ENCODE results near the gene PLD5. TPM values are rescaled to one million over a fixed set of nuclear protein-coding genes. Genes with fewer than 3 reads are reported as not detected.

The PLD5 gene
- not detected for polyA plus RNA-seq

- Mint-ChIP-seq H3K27ac (no peak within 1 kb of the TSS), H3K4me1 (peaks cover 0 to 7% of the 10 kb centered on the region in 2 donors), H3K27me3 (ENCODE audit: low read depth in 3 of 3) (peaks cover 6 to 25% (median 9%) of the 10 kb centered on the region in 3 donors)
Measured at GRCh38 chr1:242524571-242525359, at the start of gene PLD5. TSS of gene PLD5 (minus strand) at chr1:242524697.

GRCh38 chr1:242569867-242570266 is 45.4 kb upstream of the PLD5 start:
- Mint-ChIP-seq H3K4me1 (no peaks in the 10 kb centered on the region), H3K27me3 (ENCODE audit: low read depth in 3 of 3) (peaks cover 0 to 3% (median 0%) of the 10 kb centered on the region in 3 donors), H3K4me3 (no peak overlapping the region), H3K36me3 (no peaks in the 10 kb centered on the region), H3K9me3 (peaks cover 0 to 11% (median under 1%) of the 10 kb centered on the region in 6 donors), H3K27ac (no peak overlapping the region)
- DNase-seq = no peak

More at GRCh38 chr1:242524571-242525359, at the start of gene PLD5:
- H3K36me3 Mint-ChIP-seq = peaks cover 0 to 4% (median 0%) of the 10 kb centered on the region in 3 donors
- H3K4me3 Mint-ChIP-seq = peak within 1 kb of the TSS in 4 of 5 donors; percentile 33 to 65 (median 46)
- H3K9me3 Mint-ChIP-seq = peaks cover 0 to 8% (median 3%) of the 10 kb centered on the region in 6 donors
- no peak for DNase-seq

- Mint-ChIP-seq H3K27ac (no peak overlapping the region), H3K27me3 (ENCODE audit: low read depth in 3 of 3) (peaks cover 0 to 3% (median 0%) of the 10 kb centered on the region in 3 donors), H3K36me3 (no peaks in the 10 kb centered on the region), H3K9me3 (peaks cover 0 to 11% (median under 1%) of the 10 kb centered on the region in 6 donors), H3K4me1 (no peaks in the 10 kb centered on the region), H3K4me3 (no peak overlapping the region)
- no peak for DNase-seq
Measured at GRCh38 chr1:242568666-242569065, 44.2 kb upstream of the PLD5 start.

- no peak for DNase-seq
- no peak overlapping the region for H3K4me3 Mint-ChIP-seq
- no peaks in the 10 kb centered on the region for H3K36me3 Mint-ChIP-seq
Measured at GRCh38 chr1:242567596-242567995, 43.1 kb upstream of the PLD5 start.

GRCh38 chr1:242556759-242557158 is 32.3 kb upstream of the PLD5 start:
- DNase-seq = no peak
- Mint-ChIP-seq H3K27ac (no peak overlapping the region), H3K4me3 (no peak overlapping the region), H3K27me3 (ENCODE audit: low read depth in 3 of 3) (peaks cover 0 to 4% (median 2%) of the 10 kb centered on the region in 3 donors), H3K4me1 (no peaks in the 10 kb centered on the region), H3K36me3 (no peaks in the 10 kb centered on the region), H3K9me3 (peaks cover 0 to 10% (median 0%) of the 10 kb centered on the region in 6 donors)

More at GRCh38 chr1:242567596-242567995, 43.1 kb upstream of the PLD5 start:
- peaks cover 0 to 3% (median 0%) of the 10 kb centered on the region in 3 donors for H3K27me3 Mint-ChIP-seq (ENCODE audit: low read depth in 3 of 3)
- H3K4me1 Mint-ChIP-seq = no peaks in the 10 kb centered on the region
- peaks cover 0 to 8% (median 2%) of the 10 kb centered on the region in 6 donors for H3K9me3 Mint-ChIP-seq
- H3K27ac Mint-ChIP-seq = no peak overlapping the region

- peaks cover 0 to 10% (median 0%) of the 10 kb centered on the region in 6 donors for H3K9me3 Mint-ChIP-seq
- H3K4me1 Mint-ChIP-seq = no peaks in the 10 kb centered on the region
- no peak overlapping the region for H3K4me3 Mint-ChIP-seq
- H3K36me3 Mint-ChIP-seq = no peaks in the 10 kb centered on the region
- H3K27ac Mint-ChIP-seq = no peak overlapping the region
- H3K27me3 Mint-ChIP-seq (ENCODE audit: low read depth in 3 of 3) = peaks cover 0 to 4% (median 2%) of the 10 kb centered on the region in 3 donors
- DNase-seq = no peak
Measured at GRCh38 chr1:242556276-242556675, 31.8 kb upstream of the PLD5 start.

- H3K36me3 Mint-ChIP-seq = no peaks in the 10 kb centered on the region
- peaks cover 0 to 4% (median 2%) of the 10 kb centered on the region in 3 donors for H3K27me3 Mint-ChIP-seq (ENCODE audit: low read depth in 3 of 3)
- no peak overlapping the region for H3K27ac Mint-ChIP-seq
- no peak for DNase-seq
- no peak overlapping the region for H3K4me3 Mint-ChIP-seq
- no peaks in the 10 kb centered on the region for H3K4me1 Mint-ChIP-seq
- H3K9me3 Mint-ChIP-seq = peaks cover 0 to 10% (median 0%) of the 10 kb centered on the region in 6 donors
Measured at GRCh38 chr1:242554577-242554976, 30.1 kb upstream of the PLD5 start.

- H3K27ac Mint-ChIP-seq = no peak overlapping the region
- peaks cover 0 to 3% (median 0%) of the 10 kb centered on the region in 6 donors for H3K9me3 Mint-ChIP-seq
- H3K27me3 Mint-ChIP-seq (ENCODE audit: low read depth in 3 of 3) = peaks cover 0 to 1% (median 0%) of the 10 kb centered on the region in 3 donors
- no peak overlapping the region for H3K4me3 Mint-ChIP-seq
- DNase-seq = no peak
- no peaks in the 10 kb centered on the region for H3K36me3 Mint-ChIP-seq
- H3K4me1 Mint-ChIP-seq = no peaks in the 10 kb centered on the region
Measured at GRCh38 chr1:242546849-242547729, 22.6 kb upstream of the PLD5 start.

GRCh38 chr1:242546441-242546840 is 21.9 kb upstream of the PLD5 start:
- Mint-ChIP-seq H3K36me3 (no peaks in the 10 kb centered on the region), H3K27me3 (ENCODE audit: low read depth in 3 of 3) (peaks cover 0 to 1% (median 0%) of the 10 kb centered on the region in 3 donors), H3K27ac (no peak overlapping the region), H3K4me3 (no peak overlapping the region), H3K4me1 (no peaks in the 10 kb centered on the region), H3K9me3 (peaks cover 0 to 3% (median 0%) of the 10 kb centered on the region in 6 donors)
- no peak for DNase-seq

GRCh38 chr1:242544071-242544470 is 19.6 kb upstream of the PLD5 start:
- H3K9me3 Mint-ChIP-seq = peaks cover 0 to 7% (median 0%) of the 10 kb centered on the region in 6 donors
- H3K4me3 Mint-ChIP-seq = no peak overlapping the region
- H3K27me3 Mint-ChIP-seq (ENCODE audit: low read depth in 3 of 3) = peaks cover 0 to 2% (median under 1%) of the 10 kb centered on the region in 3 donors

GRCh38 chr1:242542271-242542670 is 17.8 kb upstream of the PLD5 start:
- H3K4me3 Mint-ChIP-seq = no peak overlapping the region
- no peak overlapping the region for H3K27ac Mint-ChIP-seq
- no peaks in the 10 kb centered on the region for H3K36me3 Mint-ChIP-seq
- no peaks in the 10 kb centered on the region for H3K4me1 Mint-ChIP-seq
- DNase-seq = no peak
- peaks cover 0 to 4% (median 2%) of the 10 kb centered on the region in 3 donors for H3K27me3 Mint-ChIP-seq (ENCODE audit: low read depth in 3 of 3)
- H3K9me3 Mint-ChIP-seq = peaks cover 0 to 5% (median under 1%) of the 10 kb centered on the region in 6 donors

More at GRCh38 chr1:242544071-242544470, 19.6 kb upstream of the PLD5 start:
- no peaks in the 10 kb centered on the region for H3K36me3 Mint-ChIP-seq
- no peak overlapping the region for H3K27ac Mint-ChIP-seq
- no peaks in the 10 kb centered on the region for H3K4me1 Mint-ChIP-seq
- DNase-seq = no peak

- Mint-ChIP-seq H3K27me3 (ENCODE audit: low read depth in 3 of 3) (peaks cover 0 to 5% (median 2%) of the 10 kb centered on the region in 3 donors), H3K4me3 (no peak overlapping the region), H3K36me3 (no peaks in the 10 kb centered on the region), H3K4me1 (no peaks in the 10 kb centered on the region), H3K27ac (no peak overlapping the region), H3K9me3 (peaks cover 0 to 7% (median 3%) of the 10 kb centered on the region in 6 donors)
- DNase-seq = no peak
Measured at GRCh38 chr1:242535986-242536385, 11.5 kb upstream of the PLD5 start.

GRCh38 chr1:242534753-242535152 is 10.3 kb upstream of the PLD5 start:
- Mint-ChIP-seq H3K4me1 (no peaks in the 10 kb centered on the region), H3K36me3 (no peaks in the 10 kb centered on the region), H3K27ac (no peak overlapping the region), H3K27me3 (ENCODE audit: low read depth in 3 of 3) (peaks cover 0 to 5% (median 2%) of the 10 kb centered on the region in 3 donors), H3K9me3 (peaks cover 0 to 4% (median 2%) of the 10 kb centered on the region in 6 donors), H3K4me3 (no peak overlapping the region)
- no peak for DNase-seq

All from immature natural killer cell (primary cell).